Measurements from ENCODE around the gene PGA5. TPM values are rescaled to one million over a fixed set of nuclear protein-coding genes. Genes with fewer than 3 reads are reported as not detected.

PGA5 gene
- total and polyA plus RNA-seq, 10 of the 15 experiments (the other 5 are each of a cell fraction or from before 2014, with no cell fraction given): not detected

GRCh38 chr11:61193596-61193995 lies 47.4 kb upstream of the PGA5 start (continued):
- TF ChIP-seq MYC (IDR thresholded peaks at IDR 0.05; ENCODE audit: insufficient read depth, insufficient read length, insufficient replicate concordance, low read length, severe bottlenecking) (no peak), SIN3A (IDR thresholded peaks at IDR 0.05; ENCODE audit: low read depth, low read length) (no peak), BMI1 (IDR thresholded peaks at IDR 0.05; ENCODE audit: borderline replicate concordance) (no peak), JUNB (IDR thresholded peaks at IDR 0.05) (no peak), STAT1 (conservative IDR thresholded peaks at IDR 0.05) (no peak)

DNA sequence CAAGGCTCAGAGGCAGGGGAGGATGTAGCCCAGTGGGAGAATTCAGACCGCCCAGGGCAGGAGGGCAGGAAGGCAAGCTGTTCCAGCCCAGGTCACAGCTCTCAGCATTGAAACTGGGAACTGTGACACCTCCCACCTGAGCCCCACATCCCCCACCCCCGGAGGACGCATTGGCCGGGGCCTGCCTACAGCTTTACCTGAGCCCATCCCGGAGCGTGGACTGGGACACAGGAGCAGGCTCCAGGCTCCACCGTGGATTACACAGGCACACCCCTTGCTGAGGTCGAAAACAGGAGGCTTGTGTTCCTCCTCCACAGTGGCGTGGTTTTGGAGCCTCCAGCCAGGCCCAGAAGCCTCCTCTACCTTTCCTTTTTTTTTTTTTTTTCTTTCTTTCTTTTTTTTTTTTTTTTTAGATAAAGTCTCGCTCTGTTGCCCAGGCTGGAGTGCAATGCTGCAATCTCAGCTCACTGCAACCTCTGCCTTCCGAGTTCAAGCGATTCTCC lies 46.8 kb upstream of the PGA5 start:
- H2AFZ ChIP-seq (ENCODE audit: control insufficient read depth, low read depth, low read length): no peak overlapping the region
- no peak for FAIRE-seq
- DNase-seq (ENCODE audit: low read depth, low spot score): no peak
- H3K79me2 ChIP-seq (ENCODE audit: control insufficient read depth, insufficient read depth, low read length): no peaks in the 10 kb centered on the region
- ChIA-PET SMC1A (ENCODE audit: uncharacterized antibody, unreplicated experiment) (no interaction called here), RAD21 (ENCODE audit: unreplicated experiment) (no interaction called here), POLR2A (interaction anchor here (0.6 kb wide), 1 partner anchor 104 kb away, joined by 3 read pairs; no protein-coding TSS in a partner anchor), CTCF (interaction anchor here (0.9 kb wide), 1 partner anchor 133 kb away, joined by 3 read pairs; no protein-coding TSS in a partner anchor)
- H4K20me1 ChIP-seq (ENCODE audit: control insufficient read depth, insufficient read depth): no peaks in the 10 kb centered on the region
- H3K27ac ChIP-seq (ENCODE audit: control insufficient read depth, insufficient read depth): no peak overlapping the region
- intact Hi-C loops (cut with micrococcal nuclease; ENCODE audit: unreplicated experiment): no loop called here
- H3K4me3 ChIP-seq: no peak overlapping the region
- no peaks in the 10 kb centered on the region for H3K36me3 ChIP-seq (ENCODE audit: control insufficient read depth in 2 of 2, insufficient read depth in 2 of 2, low read length in 1 of 2)
- peaks cover 2% of the 10 kb centered on the region; the same call in 2 of the 3 replicates for H3K9me3 ChIP-seq (replicated peaks; ENCODE audit: control insufficient read depth, insufficient read depth, low read length)
- 44% methylated on average over 11 of the region's 12 CpGs for WGBS (ENCODE audit: insufficient coverage, insufficient replicate concordance, low lambda C conversion rate, missing lambda C conversion rate)
- BruUV-seq (replicated peaks): no TSS peak
- no peak for ATAC-seq
- H3K4me2 ChIP-seq (ENCODE audit: control insufficient read depth, insufficient read depth): no peak overlapping the region
- H3K9ac ChIP-seq (ENCODE audit: control insufficient read depth, insufficient read depth, low read length): no peak overlapping the region
- H3K27me3 ChIP-seq (replicated peaks in 1 of 2; ENCODE audit: control insufficient read depth in 2 of 2, insufficient read depth in 2 of 2, low read length in 1 of 2): no peaks in the 10 kb centered on the region
- no peak for TF ChIP-seq EP300 (IDR thresholded peaks at IDR 0.05; ENCODE audit: borderline replicate concordance in 1 of 2, control insufficient read depth in 1 of 2, low read depth in 2 of 2, low read length in 2 of 2)
- TF ChIP-seq, protein P1, sequence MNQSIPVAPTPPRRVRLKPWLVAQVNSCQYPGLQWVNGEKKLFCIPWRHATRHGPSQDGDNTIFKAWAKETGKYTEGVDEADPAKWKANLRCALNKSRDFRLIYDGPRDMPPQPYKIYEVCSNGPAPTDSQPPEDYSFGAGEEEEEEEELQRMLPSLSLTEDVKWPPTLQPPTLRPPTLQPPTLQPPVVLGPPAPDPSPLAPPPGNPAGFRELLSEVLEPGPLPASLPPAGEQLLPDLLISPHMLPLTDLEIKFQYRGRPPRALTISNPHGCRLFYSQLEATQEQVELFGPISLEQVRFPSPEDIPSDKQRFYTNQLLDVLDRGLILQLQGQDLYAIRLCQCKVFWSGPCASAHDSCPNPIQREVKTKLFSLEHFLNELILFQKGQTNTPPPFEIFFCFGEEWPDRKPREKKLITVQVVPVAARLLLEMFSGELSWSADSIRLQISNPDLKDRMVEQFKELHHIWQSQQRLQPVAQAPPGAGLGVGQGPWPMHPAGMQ (IDR thresholded peaks at IDR 0.05; ENCODE audit: borderline replicate concordance): no peak
- TF ChIP-seq, protein P2, sequence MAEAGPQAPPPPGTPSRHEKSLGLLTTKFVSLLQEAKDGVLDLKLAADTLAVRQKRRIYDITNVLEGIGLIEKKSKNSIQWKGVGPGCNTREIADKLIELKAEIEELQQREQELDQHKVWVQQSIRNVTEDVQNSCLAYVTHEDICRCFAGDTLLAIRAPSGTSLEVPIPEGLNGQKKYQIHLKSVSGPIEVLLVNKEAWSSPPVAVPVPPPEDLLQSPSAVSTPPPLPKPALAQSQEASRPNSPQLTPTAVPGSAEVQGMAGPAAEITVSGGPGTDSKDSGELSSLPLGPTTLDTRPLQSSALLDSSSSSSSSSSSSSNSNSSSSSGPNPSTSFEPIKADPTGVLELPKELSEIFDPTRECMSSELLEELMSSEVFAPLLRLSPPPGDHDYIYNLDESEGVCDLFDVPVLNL (IDR thresholded peaks at IDR 0.05; ENCODE audit: low read depth, low read length): no peak
- H3K4me1 ChIP-seq (ENCODE audit: control insufficient read depth, insufficient read depth, low read length): no peaks in the 10 kb centered on the region
- in situ Hi-C loops (cut with MboI): loop anchor here (5.0 kb wide), 1 partner anchor 73 kb away; no protein-coding TSS in a partner anchor
